ENCODE measurements around the gene MAP4K3.

Gene MAP4K3

DNA sequence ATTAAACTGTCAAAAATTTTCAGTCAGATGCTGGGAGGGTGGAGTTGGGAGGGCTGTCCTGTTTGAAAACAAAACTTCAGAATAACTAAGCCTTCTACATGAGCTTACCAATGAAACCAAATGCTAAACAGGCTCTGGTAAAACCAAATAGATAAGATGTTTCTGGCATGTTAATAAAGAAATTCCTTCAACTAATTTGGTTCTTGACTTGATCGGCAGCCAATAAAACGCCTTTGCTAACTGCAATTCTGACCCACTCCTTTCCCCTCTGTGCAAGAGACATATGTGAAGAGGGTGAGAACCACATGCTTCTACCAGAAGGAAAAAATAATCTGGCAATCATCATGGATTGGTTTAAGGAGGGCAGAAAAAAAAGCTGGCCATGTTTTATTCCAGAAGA, 20.9 kb downstream of the MAP4K3 start:
- TF ChIP-seq, protein P1, sequence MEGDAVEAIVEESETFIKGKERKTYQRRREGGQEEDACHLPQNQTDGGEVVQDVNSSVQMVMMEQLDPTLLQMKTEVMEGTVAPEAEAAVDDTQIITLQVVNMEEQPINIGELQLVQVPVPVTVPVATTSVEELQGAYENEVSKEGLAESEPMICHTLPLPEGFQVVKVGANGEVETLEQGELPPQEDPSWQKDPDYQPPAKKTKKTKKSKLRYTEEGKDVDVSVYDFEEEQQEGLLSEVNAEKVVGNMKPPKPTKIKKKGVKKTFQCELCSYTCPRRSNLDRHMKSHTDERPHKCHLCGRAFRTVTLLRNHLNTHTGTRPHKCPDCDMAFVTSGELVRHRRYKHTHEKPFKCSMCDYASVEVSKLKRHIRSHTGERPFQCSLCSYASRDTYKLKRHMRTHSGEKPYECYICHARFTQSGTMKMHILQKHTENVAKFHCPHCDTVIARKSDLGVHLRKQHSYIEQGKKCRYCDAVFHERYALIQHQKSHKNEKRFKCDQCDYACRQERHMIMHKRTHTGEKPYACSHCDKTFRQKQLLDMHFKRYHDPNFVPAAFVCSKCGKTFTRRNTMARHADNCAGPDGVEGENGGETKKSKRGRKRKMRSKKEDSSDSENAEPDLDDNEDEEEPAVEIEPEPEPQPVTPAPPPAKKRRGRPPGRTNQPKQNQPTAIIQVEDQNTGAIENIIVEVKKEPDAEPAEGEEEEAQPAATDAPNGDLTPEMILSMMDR (IDR thresholded peaks at IDR 0.05; ENCODE audit: insufficient read depth, low read length): no peak
- TF ChIP-seq GABPA (IDR thresholded peaks at IDR 0.05; ENCODE audit: low read depth) (no peak), SPI1 (IDR thresholded peaks at IDR 0.05; ENCODE audit: borderline replicate concordance, low read depth) (no peak), POLR2AphosphoS5 (IDR thresholded peaks at IDR 0.05; ENCODE audit: low read depth) (no peak)
- TF ChIP-seq, protein P2, sequence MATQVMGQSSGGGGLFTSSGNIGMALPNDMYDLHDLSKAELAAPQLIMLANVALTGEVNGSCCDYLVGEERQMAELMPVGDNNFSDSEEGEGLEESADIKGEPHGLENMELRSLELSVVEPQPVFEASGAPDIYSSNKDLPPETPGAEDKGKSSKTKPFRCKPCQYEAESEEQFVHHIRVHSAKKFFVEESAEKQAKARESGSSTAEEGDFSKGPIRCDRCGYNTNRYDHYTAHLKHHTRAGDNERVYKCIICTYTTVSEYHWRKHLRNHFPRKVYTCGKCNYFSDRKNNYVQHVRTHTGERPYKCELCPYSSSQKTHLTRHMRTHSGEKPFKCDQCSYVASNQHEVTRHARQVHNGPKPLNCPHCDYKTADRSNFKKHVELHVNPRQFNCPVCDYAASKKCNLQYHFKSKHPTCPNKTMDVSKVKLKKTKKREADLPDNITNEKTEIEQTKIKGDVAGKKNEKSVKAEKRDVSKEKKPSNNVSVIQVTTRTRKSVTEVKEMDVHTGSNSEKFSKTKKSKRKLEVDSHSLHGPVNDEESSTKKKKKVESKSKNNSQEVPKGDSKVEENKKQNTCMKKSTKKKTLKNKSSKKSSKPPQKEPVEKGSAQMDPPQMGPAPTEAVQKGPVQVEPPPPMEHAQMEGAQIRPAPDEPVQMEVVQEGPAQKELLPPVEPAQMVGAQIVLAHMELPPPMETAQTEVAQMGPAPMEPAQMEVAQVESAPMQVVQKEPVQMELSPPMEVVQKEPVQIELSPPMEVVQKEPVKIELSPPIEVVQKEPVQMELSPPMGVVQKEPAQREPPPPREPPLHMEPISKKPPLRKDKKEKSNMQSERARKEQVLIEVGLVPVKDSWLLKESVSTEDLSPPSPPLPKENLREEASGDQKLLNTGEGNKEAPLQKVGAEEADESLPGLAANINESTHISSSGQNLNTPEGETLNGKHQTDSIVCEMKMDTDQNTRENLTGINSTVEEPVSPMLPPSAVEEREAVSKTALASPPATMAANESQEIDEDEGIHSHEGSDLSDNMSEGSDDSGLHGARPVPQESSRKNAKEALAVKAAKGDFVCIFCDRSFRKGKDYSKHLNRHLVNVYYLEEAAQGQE (IDR thresholded peaks at IDR 0.05; ENCODE audit: insufficient replicate concordance, low read depth): no peak
- H3K27me3 ChIP-seq (ENCODE audit: insufficient read depth, poor library complexity, severe bottlenecking): no peaks in the 10 kb centered on the region
- H3K27ac ChIP-seq (replicated peaks): no peak overlapping the region
- no peak overlapping the region for H3K4me3 ChIP-seq (replicated peaks; ENCODE audit: insufficient read depth, low read length)
- no peak for DNase-seq (ENCODE audit: low read depth in 1 of 2, low spot score in 1 of 2)

DNA sequence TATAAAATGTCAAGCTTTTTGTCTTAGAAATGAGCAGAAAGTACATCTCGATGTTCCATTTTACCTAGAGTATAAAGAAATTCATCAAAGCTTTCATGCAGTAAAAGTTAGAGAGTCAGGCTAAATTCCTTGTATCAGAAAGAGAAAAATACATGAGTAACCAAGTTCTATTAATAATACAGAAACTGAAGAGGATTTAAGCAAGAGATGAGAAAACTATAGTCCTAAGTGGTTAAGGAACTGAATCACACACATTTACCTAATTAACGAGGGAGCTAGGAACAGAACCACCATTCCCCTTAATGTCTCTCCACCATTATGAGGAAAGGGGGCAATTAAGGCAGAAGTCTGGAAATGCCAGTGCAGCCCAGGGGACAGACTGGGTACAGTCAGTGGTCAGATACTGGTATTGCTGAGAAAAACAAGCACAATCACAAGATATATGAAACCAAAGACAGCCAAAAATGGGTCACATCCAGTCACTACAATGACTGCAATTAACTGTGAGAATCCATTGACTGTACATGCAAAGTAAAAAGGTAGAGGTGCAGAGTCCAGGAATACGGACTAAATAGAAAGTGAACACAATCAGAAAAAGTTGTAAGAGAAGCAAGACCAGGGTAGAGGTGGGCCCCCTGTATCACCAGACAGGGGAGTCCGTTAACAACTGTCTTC, 23.9 kb downstream of the MAP4K3 start:
- H3K4me3 ChIP-seq (replicated peaks; ENCODE audit: insufficient read depth, low read length): no peak overlapping the region
- no peaks in the 10 kb centered on the region for H3K27me3 ChIP-seq (ENCODE audit: insufficient read depth, poor library complexity, severe bottlenecking)
- TF ChIP-seq, protein P2 (IDR thresholded peaks at IDR 0.05; ENCODE audit: insufficient replicate concordance, low read depth): no peak
- TF ChIP-seq SPI1 (IDR thresholded peaks at IDR 0.05; ENCODE audit: borderline replicate concordance, low read depth): no peak
- TF ChIP-seq, protein P1 (IDR thresholded peaks at IDR 0.05; ENCODE audit: insufficient read depth, low read length): no peak
- no peak for TF ChIP-seq POLR2AphosphoS5 (IDR thresholded peaks at IDR 0.05; ENCODE audit: low read depth)
- no peak for TF ChIP-seq GABPA (IDR thresholded peaks at IDR 0.05; ENCODE audit: low read depth)
- no peak overlapping the region for H3K27ac ChIP-seq (replicated peaks)
- DNase-seq (ENCODE audit: low read depth in 1 of 2, low spot score in 1 of 2): no peak

DNA sequence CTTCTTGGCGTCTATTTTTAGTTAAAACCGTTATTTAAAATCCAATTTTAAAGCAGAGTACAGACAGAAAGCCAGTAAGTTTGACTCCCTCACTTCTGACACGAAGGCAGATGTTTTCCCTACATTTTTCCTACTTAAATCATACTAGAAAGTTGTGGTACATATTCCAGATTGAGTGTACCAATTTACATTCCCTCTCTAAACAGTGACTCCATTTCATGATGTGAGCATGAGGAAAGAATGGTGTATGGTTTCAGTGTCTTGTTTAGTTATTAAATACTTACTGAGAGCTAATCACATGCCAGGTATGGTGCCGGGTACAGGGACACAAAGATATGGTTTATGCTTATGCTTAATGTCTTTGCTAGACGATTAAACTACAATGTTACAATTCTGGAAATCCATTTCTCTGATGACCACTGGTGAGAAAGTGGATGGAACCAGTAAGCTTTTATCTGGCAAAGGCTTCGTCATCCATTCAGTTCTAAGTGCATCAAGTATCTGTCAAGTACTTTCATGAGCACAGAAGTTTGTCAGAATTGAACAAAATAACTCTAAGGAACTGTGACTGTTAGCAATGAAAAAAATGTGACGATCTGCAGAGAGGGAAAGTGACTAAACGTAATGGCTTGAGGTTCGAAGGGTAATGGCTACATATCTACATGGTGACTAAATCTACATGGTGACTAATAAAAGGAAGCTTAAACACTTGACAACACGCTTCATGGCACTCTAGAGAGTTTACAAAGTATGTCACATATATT, 25.7 kb downstream of the MAP4K3 start:
- DNase-seq (ENCODE audit: low read depth in 1 of 2, low spot score in 1 of 2): no peak

More for the DNA sequence above, 25.7 kb downstream of the MAP4K3 start:
- TF ChIP-seq POLR2AphosphoS5 (IDR thresholded peaks at IDR 0.05; ENCODE audit: low read depth): no peak
- TF ChIP-seq, protein P2 (IDR thresholded peaks at IDR 0.05; ENCODE audit: insufficient replicate concordance, low read depth): no peak
- TF ChIP-seq SPI1 (IDR thresholded peaks at IDR 0.05; ENCODE audit: borderline replicate concordance, low read depth): no peak
- TF ChIP-seq GABPA (IDR thresholded peaks at IDR 0.05; ENCODE audit: low read depth): no peak
- TF ChIP-seq, protein P1 (IDR thresholded peaks at IDR 0.05; ENCODE audit: insufficient read depth, low read length): no peak
- H3K27me3 ChIP-seq (ENCODE audit: insufficient read depth, poor library complexity, severe bottlenecking): no peaks in the 10 kb centered on the region
- no peak overlapping the region for H3K27ac ChIP-seq (replicated peaks)
- H3K4me3 ChIP-seq (replicated peaks; ENCODE audit: insufficient read depth, low read length): no peak overlapping the region

All from HL-60 (cell line).